GM18517 (cell line): ENCODE results near the gene NTRK1.

Source experiments
- ATAC-seq: cut with Tn5 transposase; IDR thresholded peaks from one replicate; pipeline ENCODE4 v1.9.1; 2021; ENCODE audit warnings: mild to moderate bottlenecking, moderate library complexity; ENCODE audit not compliant: unreplicated experiment

Gene NTRK1

DNA sequence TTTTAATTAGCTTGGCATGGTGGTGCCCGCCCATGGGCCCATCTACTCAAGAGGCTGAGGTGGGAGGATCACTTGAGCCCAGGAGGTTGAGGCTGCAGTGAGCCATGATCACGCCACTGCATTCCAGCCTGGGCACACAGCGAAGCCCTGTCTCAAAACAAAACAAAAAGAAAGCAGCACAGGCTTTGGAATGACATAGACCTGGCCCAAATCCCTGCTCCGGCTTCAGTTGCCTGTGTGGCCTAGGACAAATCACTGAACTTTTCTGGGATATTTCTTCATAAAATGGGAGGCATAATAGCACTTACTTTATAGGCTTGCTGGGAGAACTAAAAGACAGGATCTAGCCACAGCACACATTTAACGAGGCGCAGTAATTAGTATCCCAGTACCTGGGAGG, 35.3 kb downstream of the NTRK1 start:
- ATAC-seq = no peak

DNA sequence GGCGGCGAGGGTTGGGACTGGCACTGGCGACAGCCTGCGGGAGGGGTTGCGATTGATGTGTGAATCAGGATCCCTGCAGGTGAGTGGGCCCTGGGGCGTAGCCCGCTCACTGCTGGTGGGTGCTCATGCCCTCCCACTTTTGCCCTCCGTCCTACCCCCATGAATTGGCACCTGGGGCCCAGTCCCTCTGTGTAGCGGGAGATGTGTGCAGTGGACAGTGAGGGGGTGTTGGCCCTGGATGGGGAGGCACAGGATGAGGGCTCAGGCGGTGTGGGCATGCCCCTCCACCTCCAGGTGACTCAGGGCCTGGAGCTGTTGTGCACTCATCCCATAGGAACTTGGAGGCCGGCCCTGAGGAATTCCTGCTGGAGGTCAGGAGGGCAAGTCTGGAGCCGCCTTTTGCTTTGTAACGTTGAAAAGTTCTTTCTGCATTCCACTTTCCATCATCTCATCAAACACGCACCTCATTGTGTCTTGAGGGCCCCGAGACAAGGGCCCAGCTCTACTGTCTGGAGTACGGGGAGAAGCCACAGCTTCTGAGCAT, 35.9 kb downstream of the NTRK1 start:
- ATAC-seq = no peak

DNA sequence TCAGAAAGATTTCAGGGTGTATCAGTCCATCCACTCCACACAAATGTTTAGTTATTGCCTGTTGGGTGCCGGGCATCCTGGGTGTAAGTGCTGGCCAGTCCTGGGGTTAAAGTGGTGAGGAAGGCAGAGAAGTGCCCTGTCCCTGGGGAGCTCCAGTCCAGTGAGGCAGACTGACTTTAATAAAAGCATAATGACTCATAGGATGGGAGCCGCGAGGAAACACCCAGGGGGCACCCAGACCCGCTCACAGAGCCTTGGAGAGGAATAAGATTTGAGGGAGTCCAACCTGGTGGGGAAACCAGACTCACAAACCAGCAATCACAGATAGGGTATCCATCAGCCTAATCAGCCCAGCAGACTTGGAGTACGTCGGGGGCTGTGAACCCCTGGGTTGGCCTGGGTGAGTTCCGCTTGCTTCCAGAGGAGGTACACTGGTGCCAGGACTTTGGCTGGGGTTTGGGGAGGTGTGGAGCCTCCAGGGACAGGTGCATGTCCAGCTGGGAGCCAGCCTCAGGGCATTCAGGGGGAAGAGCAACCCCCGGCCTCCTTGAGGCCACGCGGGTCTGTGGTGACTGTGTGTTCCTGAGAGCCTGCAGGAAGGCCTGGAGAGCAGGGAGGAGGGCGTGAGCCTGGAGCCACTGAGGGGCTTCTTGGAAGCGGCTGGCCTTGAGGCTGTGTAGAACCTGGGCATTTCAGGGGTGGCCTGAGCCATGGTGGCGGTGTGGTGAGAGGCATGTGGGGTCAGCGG, 36.6 kb downstream of the NTRK1 start:
- no peak for ATAC-seq

DNA sequence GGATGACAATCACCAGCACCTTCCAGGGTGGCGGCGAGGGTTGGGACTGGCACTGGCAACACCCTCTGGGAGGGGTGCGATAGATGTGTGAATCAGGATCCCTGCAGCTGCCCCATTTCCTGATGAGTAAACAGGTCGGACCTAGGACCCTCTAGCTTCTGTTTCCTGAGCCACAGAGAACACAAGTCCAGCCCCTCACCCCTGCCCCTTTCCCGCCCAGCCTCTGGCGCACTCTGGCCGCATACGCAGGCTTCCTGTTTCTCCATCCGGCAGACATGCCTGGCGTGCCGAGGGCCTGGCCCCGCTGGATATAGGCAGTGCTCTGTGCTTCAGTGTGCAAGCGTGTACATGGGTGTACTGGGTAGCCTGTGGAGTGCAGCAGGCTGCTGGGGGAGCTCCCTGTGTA, 37.5 kb downstream of the NTRK1 start:
- no peak for ATAC-seq

DNA sequence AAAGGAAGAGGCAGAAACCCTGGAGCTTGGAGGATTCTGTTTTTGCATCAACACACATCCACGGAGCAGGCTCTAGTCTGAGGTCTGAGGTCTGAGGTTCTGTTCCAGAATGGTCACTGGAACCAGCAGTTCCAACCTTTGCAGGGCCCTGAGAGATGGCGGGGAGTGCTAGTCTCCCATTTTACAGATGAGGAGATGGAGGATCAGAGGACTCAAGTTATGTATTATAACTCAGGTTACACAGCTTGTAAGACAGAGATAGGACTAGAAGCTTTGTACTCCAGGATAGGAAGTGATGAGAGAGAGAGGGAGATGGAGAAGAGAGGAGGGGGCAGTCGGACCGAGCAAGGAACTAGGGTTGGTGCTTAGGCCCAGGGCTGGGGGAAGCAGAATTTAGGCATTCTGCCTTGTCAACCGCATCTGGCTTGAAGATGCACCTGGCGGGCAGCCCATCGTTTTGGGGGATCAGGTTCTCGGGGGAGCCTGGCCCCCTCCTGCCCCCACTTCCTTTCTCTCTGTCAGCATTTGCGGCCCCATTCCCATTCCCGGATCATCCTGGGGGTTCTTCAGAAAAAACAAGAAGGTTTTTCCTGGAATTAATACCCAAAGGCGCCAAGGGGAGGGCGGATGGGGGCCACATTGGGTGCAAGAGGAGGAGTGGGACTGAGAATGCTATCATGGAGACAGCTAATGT, 38.5 kb downstream of the NTRK1 start:
- no peak for ATAC-seq

GRCh38 chr1:156899956-156900718, 39.5 kb downstream of the NTRK1 start:
- ATAC-seq = no peak

GRCh38 chr1:156900896-156901589, 40.4 kb downstream of the NTRK1 start:
- ATAC-seq = no peak

DNA sequence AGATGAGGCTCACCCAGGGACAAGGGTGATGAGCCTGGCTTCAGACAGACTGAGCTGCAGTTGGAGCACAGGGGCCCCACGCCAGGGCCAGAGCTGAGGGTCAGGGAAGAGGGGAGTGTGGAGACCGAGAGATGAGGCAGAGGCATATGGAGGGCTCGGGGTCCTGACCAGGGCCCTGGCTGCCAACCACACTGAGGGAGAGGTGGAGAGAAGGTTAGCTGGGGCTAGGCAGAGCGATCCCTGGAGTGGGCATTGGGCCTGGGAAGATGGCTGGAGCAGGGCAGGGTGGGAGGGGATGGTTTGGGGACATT, 40.9 kb downstream of the NTRK1 start:
- no peak for ATAC-seq

DNA sequence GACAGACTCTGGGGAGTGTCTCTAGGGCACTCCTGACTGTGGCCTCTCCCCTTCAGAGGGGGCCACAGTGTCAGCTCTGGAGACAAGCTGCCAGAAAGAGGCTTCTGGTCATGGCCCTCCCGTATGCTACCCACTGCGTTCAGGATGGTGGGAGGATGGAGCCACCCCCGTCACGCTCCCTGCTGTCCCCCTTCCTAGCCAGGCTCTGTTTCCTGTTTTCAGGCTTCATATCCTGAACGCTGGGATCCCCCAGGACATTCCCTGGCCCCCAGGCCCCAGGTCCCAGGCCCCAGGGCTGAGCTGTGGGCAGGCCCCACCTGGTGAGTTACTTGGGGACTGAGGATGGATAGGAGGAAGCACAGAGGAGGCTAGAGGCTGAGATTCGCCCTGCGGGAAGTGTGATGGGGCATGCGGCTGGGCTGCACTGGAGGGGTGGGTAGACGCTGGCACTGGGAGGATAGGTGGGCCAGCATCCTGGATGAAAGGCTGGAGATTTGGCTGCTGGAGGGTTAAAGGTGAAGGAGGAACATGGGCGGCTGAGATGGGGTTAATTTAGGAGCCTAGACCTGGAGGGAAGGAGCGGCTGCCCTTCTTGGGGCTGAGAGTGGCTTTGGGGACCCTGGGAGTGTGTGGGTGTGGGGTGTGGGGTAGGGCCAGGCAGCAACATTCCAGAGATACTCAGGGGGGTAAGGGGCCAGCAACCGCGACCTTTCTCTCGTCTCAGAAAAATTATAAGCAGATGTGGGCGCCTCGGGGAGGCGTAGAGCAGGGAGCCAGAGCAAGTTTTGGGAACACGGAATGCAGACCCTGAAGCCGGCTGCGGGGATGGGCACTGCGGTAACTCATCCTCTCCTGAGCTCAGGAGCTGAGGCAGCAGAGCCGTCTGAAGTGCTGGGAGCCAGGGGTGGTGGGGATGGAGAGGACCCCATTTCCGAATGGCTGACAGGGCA, 41.6 kb downstream of the NTRK1 start:
- ATAC-seq = no peak

DNA sequence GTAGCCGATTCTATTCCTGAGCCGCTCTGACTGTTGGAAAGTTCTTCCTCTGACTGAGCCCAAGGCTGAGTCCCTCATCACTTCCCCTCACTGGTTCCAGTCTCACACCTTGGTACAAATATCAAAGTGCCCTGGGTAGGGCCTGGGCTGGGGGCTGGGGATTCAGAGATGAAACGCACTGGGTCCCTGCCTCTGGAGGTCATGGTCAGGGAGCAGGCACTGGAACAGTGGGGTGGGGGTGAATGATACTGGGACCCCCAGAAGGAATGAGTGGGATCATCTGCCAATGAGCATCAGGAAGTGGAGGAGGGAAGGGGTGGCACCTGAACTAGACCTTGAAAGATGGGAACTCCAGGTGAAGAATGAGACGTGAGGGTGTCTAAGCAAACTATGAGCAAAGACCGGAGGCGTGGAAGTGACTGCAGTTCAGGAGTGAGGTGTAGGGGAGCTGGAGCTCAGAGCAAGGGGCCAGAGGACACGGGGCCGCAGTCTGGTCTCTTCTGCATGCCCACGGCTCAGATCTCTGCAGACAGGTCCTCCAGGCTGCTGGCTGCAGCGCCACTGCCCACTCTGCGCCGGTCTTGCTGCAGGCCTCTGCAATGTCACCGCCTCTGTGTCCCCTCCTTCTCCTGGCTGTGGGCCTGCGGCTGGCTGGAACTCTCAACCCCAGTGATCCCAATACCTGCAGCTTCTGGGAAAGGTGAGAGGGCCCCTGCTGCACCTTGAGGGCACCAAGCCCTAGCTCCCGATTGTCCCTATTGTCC, 42.8 kb downstream of the NTRK1 start:
- ATAC-seq = no peak

DNA sequence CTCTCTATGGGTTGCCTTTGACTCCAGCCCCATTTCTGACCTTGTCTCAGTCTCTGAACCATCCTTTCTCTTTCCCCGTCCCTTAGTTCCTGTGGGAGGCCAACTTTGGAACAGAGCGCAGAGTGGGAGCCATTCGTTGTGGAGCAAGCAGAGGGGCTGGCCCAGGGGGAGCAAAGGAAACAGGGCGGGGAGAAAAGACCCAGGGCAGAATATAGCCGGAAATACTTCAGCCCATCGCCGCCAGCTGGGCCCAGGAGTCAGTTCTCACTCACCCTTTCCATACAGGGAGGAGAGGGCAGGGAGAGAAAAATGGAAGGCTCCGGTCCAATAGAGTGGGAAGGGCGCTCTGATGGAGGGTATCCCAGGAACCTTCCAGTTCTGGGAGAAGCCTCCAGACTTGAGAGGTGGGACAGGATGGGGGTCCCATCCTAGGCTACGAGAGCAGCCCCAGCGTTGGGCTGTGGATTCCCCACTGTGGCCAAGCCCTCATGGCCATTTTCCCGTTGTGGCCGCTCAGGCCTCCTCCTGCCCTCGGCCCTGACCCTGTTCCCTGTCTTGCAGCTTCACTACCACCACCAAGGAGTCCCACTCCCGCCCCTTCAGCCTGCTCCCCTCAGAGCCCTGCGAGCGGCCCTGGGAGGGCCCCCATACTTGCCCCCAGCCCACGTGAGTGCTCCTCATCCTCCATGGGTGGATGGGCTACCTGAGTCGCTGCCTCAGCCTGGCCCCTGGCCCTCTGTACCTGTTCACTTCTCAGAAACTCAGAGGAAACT, 43.7 kb downstream of the NTRK1 start:
- ATAC-seq = no peak

DNA sequence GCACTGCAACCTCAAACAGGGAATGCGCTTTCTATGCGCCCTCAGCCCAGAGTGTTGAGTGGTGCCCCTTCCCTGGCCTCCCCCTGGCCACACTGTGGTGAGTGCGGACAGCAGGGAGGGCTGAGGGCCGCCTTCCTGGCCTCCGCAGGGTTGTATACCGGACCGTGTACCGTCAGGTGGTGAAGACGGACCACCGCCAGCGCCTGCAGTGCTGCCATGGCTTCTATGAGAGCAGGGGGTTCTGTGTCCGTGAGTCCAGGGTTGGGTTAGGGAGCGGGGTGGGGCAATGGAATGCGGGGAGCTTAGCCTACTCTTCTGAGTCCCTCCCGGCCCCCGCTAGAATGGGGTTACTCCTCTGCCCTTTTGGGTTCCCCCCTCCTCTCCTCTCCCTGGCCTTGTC, 44.5 kb downstream of the NTRK1 start:
- no peak for ATAC-seq

DNA sequence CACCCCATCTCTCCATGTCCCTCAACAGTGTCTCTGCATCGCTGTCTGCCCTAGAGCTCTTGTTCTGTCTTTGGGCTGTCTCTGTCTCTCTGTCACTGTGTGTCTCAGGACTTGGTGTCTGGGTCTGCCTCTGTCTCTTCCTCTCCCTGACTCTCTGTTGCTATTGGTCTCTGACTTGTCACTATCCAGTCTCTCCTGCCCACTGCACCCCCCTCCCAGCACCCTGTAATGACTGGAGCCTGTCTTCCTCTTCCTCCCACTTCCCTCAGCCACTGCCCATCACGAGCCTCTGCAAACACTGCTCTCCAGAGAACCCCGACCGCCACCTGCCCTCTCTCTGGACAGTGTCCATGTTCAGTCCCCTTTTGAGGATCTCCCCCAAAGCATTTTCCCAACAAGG, 45.0 kb downstream of the NTRK1 start:
- ATAC-seq = no peak

GRCh38 chr1:156906206-156906906, 45.7 kb downstream of the NTRK1 start:
- no peak for ATAC-seq

GRCh38 chr1:156908541-156908940, 47.9 kb downstream of the NTRK1 start:
- ATAC-seq = no peak

DNA sequence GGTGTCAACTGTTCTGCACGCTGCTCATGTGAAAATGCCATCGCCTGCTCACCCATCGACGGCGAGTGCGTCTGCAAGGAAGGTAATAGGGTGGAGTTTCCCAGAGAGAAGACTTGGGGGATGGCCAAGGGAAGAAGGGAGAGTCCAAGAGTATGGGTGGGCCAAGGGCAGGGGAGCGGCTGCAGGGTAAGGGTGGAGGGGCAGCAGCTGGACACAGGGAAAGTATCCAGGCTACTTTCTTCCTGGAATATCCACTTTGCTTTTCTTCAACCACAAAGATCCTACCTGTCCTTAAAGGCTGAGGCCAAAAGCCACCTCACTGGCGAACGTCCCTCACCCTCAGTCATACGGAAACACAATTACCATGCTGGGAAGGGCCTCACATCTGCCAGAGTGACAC, 48.3 kb downstream of the NTRK1 start:
- no peak for ATAC-seq

- ATAC-seq = no peak
Observed at GRCh38 chr1:156909671-156910070, 49.0 kb downstream of the NTRK1 start.

DNA sequence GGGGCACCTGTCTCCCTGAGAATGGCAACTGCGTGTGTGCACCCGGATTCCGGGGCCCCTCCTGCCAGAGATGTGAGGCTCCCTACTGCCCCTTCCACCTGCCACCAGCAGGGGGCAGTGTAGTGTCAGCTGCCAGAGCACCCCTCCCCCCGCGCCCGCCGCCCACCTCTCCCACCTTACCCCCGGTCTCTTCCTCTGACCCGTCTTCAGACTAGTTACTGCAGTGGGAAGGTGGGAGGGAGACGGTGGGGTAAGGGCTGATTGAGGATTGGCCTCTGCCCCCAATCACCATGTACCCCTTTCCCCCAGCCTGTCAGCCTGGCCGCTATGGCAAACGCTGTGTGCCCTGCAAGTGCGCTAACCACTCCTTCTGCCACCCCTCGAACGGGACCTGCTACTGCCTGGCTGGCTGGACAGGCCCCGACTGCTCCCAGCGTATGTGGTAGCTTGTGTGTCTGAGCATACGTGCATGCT, 49.7 kb downstream of the NTRK1 start:
- no peak for ATAC-seq
